OCI-LY1 (cell line): ENCODE data around the gene EPS8L2.

Experiments used
- EZH2 ChIP-seq: fragments of 200-600 bp; sonication (generic), shearing (Covaris generic); IDR thresholded peaks from 2 replicates; pipeline ENCODE4 v1.8.0; 2017; ENCODE audit warnings: borderline replicate concordance, mixed run types, mild to moderate bottlenecking, antibody characterized with exemption, low read length, moderate library complexity, mixed read lengths
- TF ChIP-seq, protein P1 (sequence below): fragments of 200-600 bp; sonication (generic), shearing (Covaris generic); IDR thresholded peaks from 2 replicates; pipeline ENCODE4 v1.5.1; 2017; ENCODE audit warnings: mild to moderate bottlenecking, antibody characterized with exemption, low read length, moderate library complexity, mixed read lengths

DNA sequence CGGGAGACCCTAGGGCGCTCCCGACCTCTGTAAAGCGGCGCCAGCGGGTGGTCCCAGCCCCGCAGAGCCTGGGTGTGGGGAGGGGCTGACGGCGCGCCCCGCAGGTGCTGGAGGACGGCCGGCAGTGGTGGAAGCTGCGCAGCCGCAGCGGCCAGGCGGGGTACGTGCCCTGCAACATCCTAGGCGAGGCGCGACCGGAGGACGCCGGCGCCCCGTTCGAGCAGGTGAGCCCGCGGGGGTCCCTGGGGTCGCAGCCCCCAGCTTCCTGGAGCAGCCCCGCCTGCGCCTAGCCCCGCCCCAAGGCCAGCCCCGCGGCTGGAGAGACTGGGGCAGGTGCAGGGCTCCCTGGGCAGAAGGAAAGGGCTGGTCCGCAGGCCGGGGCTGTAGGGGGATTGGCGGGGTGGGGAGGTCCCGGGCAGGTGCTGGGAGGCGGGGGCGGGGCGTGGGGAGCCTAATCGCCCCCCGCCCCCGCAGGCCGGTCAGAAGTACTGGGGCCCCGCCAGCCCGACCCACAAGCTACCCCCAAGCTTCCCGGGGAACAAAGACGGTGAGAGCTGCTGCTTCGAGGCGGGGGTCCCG is 19.7 kb downstream of the EPS8L2 start:
- TF ChIP-seq EZH2: no peak
- TF ChIP-seq, protein P1, sequence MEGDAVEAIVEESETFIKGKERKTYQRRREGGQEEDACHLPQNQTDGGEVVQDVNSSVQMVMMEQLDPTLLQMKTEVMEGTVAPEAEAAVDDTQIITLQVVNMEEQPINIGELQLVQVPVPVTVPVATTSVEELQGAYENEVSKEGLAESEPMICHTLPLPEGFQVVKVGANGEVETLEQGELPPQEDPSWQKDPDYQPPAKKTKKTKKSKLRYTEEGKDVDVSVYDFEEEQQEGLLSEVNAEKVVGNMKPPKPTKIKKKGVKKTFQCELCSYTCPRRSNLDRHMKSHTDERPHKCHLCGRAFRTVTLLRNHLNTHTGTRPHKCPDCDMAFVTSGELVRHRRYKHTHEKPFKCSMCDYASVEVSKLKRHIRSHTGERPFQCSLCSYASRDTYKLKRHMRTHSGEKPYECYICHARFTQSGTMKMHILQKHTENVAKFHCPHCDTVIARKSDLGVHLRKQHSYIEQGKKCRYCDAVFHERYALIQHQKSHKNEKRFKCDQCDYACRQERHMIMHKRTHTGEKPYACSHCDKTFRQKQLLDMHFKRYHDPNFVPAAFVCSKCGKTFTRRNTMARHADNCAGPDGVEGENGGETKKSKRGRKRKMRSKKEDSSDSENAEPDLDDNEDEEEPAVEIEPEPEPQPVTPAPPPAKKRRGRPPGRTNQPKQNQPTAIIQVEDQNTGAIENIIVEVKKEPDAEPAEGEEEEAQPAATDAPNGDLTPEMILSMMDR: no peak
